Osteoblast (primary cell): ENCODE results near the gene OSBPL9. TPM values are rescaled to one million over a fixed set of nuclear protein-coding genes. Genes with fewer than 3 reads are reported as not detected.

Experiments
- DNase-seq: peaks from one replicate; pipeline ENCODE4 v3.0.0; 2011; ENCODE audit warnings: low spot score, mixed read lengths; ENCODE audit not compliant: insufficient read length; ENCODE audit errors: missing footprints
- H2AFZ ChIP-seq: 2 replicates; pipeline ENCODE4 v1.6.0; 2011; ENCODE audit warnings: mild to moderate bottlenecking, low read length
- H3K27ac ChIP-seq: 2 replicates; pipeline ENCODE4 v1.5.1; 2011; ENCODE audit warnings: mild to moderate bottlenecking, low read depth, low read length, moderate library complexity
- H3K27me3 ChIP-seq: 2 replicates; pipeline ENCODE4 v1.6.0; 2012; ENCODE audit warnings: mild to moderate bottlenecking, control low read depth, inconsistent platforms, low read length, moderate library complexity; ENCODE audit not compliant: insufficient read depth
- H3K36me3 ChIP-seq: 2 replicates; pipeline ENCODE4 v1.5.1; 2011; ENCODE audit warnings: mild to moderate bottlenecking, low read length, control low read depth, moderate library complexity; ENCODE audit not compliant: insufficient read depth
- H3K4me1 ChIP-seq: 2 replicates; pipeline ENCODE4 v1.5.1; 2011; ENCODE audit warnings: mild to moderate bottlenecking, low read length, control low read depth, moderate library complexity; ENCODE audit not compliant: insufficient read depth
- H3K4me2 ChIP-seq: 2 replicates; pipeline ENCODE4 v1.6.0; 2011; ENCODE audit warnings: mild to moderate bottlenecking, low read length; ENCODE audit not compliant: insufficient read depth
- H3K4me3 ChIP-seq: fragments of 200-600 bp; sonication (generic); 3 replicates; pipeline ENCODE4 v1.5.1; 2012; ENCODE audit warnings: mild to moderate bottlenecking, low read length, inconsistent platforms; ENCODE audit not compliant: insufficient read depth
- H3K79me2 ChIP-seq: 2 replicates; pipeline ENCODE4 v1.6.0; 2012; ENCODE audit warnings: mild to moderate bottlenecking, low read length, control low read depth, inconsistent platforms; ENCODE audit not compliant: insufficient read depth
- H3K9me3 ChIP-seq: 2 replicates; pipeline ENCODE4 v1.5.1; 2011; ENCODE audit warnings: low read depth, low read length, control low read depth
- H4K20me1 ChIP-seq: 2 replicates; pipeline ENCODE4 v1.6.0; 2012; ENCODE audit warnings: mild to moderate bottlenecking, low read length, control low read depth; ENCODE audit not compliant: insufficient read depth
- total RNA-seq: library from RNA; depleted of rRNA; stranded (reverse); fragments of >200 nt; gene quantifications from 2 replicates; pipeline ENCODE4 v1.2.3, GENCODE V29; 2012
- TF ChIP-seq, protein P1 (sequence below): IDR thresholded peaks from 2 replicates; pipeline ENCODE4 v1.5.1; 2011; ENCODE audit warnings: mild to moderate bottlenecking, low read depth, low read length, moderate library complexity; ENCODE audit errors: extremely low read depth

Gene OSBPL9
- total RNA-seq, 1 donor: 87.9 TPM

GRCh38 chr1:51669816-51670215, 52.9 kb downstream of the OSBPL9 start:
- Histone ChIP-seq H3K36me3 (no peaks in the 10 kb centered on the region), H3K27ac (no peak overlapping the region), H3K4me2 (no peak overlapping the region), H3K27me3 (no peaks in the 10 kb centered on the region), H4K20me1 (no peaks in the 10 kb centered on the region), H2AFZ (no peak overlapping the region), H3K4me3 (no peak overlapping the region), H3K9me3 (no peaks in the 10 kb centered on the region), H3K79me2 (peaks cover 46% of the 10 kb centered on the region), H3K4me1 (peaks cover 28% of the 10 kb centered on the region)
- no peak for DNase-seq
- TF ChIP-seq, protein P1, sequence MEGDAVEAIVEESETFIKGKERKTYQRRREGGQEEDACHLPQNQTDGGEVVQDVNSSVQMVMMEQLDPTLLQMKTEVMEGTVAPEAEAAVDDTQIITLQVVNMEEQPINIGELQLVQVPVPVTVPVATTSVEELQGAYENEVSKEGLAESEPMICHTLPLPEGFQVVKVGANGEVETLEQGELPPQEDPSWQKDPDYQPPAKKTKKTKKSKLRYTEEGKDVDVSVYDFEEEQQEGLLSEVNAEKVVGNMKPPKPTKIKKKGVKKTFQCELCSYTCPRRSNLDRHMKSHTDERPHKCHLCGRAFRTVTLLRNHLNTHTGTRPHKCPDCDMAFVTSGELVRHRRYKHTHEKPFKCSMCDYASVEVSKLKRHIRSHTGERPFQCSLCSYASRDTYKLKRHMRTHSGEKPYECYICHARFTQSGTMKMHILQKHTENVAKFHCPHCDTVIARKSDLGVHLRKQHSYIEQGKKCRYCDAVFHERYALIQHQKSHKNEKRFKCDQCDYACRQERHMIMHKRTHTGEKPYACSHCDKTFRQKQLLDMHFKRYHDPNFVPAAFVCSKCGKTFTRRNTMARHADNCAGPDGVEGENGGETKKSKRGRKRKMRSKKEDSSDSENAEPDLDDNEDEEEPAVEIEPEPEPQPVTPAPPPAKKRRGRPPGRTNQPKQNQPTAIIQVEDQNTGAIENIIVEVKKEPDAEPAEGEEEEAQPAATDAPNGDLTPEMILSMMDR: no peak

GRCh38 chr1:51671527-51672325, 54.8 kb downstream of the OSBPL9 start:
- peak; percentile 21 for DNase-seq
- Histone ChIP-seq H3K27ac (peak overlapping the region; percentile 71), H3K4me2 (peak overlapping the region; percentile 34), H3K27me3 (no peaks in the 10 kb centered on the region), H4K20me1 (no peaks in the 10 kb centered on the region), H3K79me2 (peaks cover 53% of the 10 kb centered on the region), H3K9me3 (no peaks in the 10 kb centered on the region), H2AFZ (no peak overlapping the region), H3K36me3 (no peaks in the 10 kb centered on the region), H3K4me1 (peaks cover 20% of the 10 kb centered on the region), H3K4me3 (no peak overlapping the region)
- TF ChIP-seq, protein P1: no peak

- H3K27me3 ChIP-seq: no peaks in the 10 kb centered on the region
- H3K9me3 ChIP-seq: no peaks in the 10 kb centered on the region
- TF ChIP-seq, protein P1: no peak
- H3K79me2 ChIP-seq: peaks cover 47% of the 10 kb centered on the region
- H3K27ac ChIP-seq: no peak overlapping the region
- H3K4me2 ChIP-seq: no peak overlapping the region
- no peaks in the 10 kb centered on the region for H4K20me1 ChIP-seq
- no peak overlapping the region for H2AFZ ChIP-seq
- H3K4me3 ChIP-seq: no peak overlapping the region
- H3K36me3 ChIP-seq: no peaks in the 10 kb centered on the region
- peaks cover 15% of the 10 kb centered on the region for H3K4me1 ChIP-seq
- no peak for DNase-seq
Measured at GRCh38 chr1:51673279-51673678, 56.4 kb downstream of the OSBPL9 start.

DNA sequence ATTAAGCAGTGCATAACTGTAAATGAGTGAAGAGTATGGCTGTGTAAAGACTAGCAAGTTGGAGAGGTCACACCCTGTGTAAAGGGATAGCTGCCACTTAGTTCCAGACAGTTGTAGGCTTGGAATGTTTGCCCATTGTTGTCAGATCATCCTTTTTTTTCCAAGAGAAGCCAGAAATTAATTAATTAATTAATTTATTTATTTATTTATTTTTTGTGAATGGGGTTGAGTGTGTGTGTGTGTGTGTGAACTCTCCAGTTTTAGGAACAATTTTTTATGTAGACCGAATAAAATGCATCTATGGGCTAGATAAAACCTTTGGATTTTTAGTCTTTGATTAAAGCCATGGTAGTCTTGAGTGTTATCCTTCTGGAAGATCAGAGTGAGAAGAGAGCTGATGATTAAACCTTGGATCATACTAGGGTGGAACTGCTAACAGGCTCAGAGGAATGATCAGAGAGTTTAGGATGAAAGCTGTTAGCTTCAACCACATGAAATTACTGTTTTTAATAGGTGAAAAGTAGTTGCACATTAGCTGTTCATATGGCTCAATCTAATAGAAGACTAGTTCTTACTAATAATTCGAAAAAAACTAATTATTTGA, 58.4 kb downstream of the OSBPL9 start:
- TF ChIP-seq, protein P1: no peak
- Histone ChIP-seq H3K4me3 (no peak overlapping the region), H3K27ac (no peak overlapping the region), H3K79me2 (peaks cover 45% of the 10 kb centered on the region), H4K20me1 (no peaks in the 10 kb centered on the region), H3K27me3 (no peaks in the 10 kb centered on the region), H3K36me3 (no peaks in the 10 kb centered on the region), H2AFZ (no peak overlapping the region), H3K4me2 (no peak overlapping the region), H3K4me1 (peaks cover 14% of the 10 kb centered on the region), H3K9me3 (no peaks in the 10 kb centered on the region)
- no peak for DNase-seq
